ENCODE results near the gene TMEM62.

DNA sequence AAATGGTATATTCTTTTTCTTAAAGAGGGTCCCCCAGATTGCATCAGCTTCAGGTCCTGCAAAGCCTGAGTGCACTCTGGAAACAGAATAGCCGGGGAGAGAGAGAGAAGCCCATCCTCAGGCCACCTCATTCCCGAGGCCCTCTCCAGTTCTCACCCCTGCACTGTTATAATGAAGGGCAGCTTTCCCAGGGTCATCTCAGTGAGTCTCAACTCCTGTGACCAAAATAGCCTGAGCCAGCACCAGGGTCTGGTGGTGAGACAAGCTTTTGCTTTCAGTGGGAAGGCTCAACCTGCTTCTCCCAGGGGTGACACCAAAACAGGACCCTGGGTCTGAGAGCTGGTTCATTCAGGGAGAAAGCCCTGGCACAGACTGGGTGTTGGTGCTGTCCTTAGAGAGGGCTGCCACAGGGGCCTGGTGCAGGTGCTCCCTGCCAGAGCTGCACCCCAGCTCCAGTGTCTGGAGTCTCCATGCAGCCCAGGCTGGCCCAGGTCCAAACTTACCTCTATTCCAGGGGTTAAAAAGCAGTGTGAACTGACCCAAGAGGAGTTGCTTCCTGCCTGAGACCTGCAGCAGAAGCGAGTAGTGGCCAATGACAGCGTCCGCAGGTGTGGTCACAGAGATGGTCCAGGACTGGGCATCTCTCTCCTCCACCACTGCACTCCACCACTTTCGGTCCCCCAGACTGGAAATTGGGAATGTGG lies 81.4 kb downstream of the TMEM62 start:
- TF ChIP-seq, protein P1, sequence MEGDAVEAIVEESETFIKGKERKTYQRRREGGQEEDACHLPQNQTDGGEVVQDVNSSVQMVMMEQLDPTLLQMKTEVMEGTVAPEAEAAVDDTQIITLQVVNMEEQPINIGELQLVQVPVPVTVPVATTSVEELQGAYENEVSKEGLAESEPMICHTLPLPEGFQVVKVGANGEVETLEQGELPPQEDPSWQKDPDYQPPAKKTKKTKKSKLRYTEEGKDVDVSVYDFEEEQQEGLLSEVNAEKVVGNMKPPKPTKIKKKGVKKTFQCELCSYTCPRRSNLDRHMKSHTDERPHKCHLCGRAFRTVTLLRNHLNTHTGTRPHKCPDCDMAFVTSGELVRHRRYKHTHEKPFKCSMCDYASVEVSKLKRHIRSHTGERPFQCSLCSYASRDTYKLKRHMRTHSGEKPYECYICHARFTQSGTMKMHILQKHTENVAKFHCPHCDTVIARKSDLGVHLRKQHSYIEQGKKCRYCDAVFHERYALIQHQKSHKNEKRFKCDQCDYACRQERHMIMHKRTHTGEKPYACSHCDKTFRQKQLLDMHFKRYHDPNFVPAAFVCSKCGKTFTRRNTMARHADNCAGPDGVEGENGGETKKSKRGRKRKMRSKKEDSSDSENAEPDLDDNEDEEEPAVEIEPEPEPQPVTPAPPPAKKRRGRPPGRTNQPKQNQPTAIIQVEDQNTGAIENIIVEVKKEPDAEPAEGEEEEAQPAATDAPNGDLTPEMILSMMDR (IDR thresholded peaks at IDR 0.05): no peak
- no peak for TF ChIP-seq POLR2A (IDR thresholded peaks at IDR 0.05)
